Neural progenitor cell (in vitro differentiated cells): ENCODE results near the gene ADNP2. TPM values are rescaled to one million over a fixed set of nuclear protein-coding genes. Genes with fewer than 3 reads are reported as not detected.

Source experiments
- DNase-seq: peaks from one replicate; pipeline ENCODE4 v3.0.0-alpha.2; 2016; ENCODE audit warnings: low spot score
- H2AFZ ChIP-seq: fragments of 200-600 bp; sonication (generic); replicated peaks from 2 replicates; pipeline ENCODE4 v1.6.1; 2016; ENCODE audit warnings: antibody characterized with exemption
- H3F3A ChIP-seq: fragments of 200-600 bp; sonication (generic); 2 replicates; pipeline ENCODE4 v1.6.1; 2016; ENCODE audit warnings: antibody characterized with exemption, low read depth
- H3K27ac ChIP-seq: fragments of 200-600 bp; sonication (generic); 2 replicates; pipeline ENCODE4 v1.5.1; 2016; ENCODE audit warnings: mild to moderate bottlenecking
- H3K27me3 ChIP-seq: fragments of 200-600 bp; sonication (generic); 2 replicates; pipeline ENCODE4 v1.6.1; 2016; ENCODE audit warnings: mild to moderate bottlenecking, moderate library complexity
- H3K36me3 ChIP-seq: fragments of 200-600 bp; sonication (generic); 2 replicates; pipeline ENCODE4 v1.5.1; 2016
- H3K4me1 ChIP-seq: fragments of 200-600 bp; sonication (generic); 2 replicates; pipeline ENCODE4 v1.6.1; 2016; ENCODE audit warnings: mixed run types
- H3K4me2 ChIP-seq: fragments of 200-600 bp; sonication (generic); 2 replicates; pipeline ENCODE4 v1.6.1; 2016
- H3K4me3 ChIP-seq: fragments of 200-600 bp; sonication (generic); 2 replicates; pipeline ENCODE4 v1.5.1; 2016
- H3K79me2 ChIP-seq: fragments of 200-600 bp; sonication (generic); 2 replicates; pipeline ENCODE4 v1.6.1; 2016; ENCODE audit warnings: low read depth
- H3K9ac ChIP-seq: fragments of 200-600 bp; sonication (generic); 2 replicates; pipeline ENCODE4 v1.6.1; 2016
- H3K9me3 ChIP-seq: fragments of 200-600 bp; sonication (generic); 2 replicates; pipeline ENCODE4 v1.5.1; 2016; ENCODE audit warnings: low read depth
- H4K20me1 ChIP-seq: fragments of 200-600 bp; sonication (generic); 2 replicates; pipeline ENCODE4 v1.6.1; 2016; ENCODE audit warnings: low read depth
- H3K27ac Mint-ChIP-seq: 3 replicates; pipeline ENCODE4 v1.8.0; 2021; ENCODE audit warnings: mixed read lengths
- H3K27me3 Mint-ChIP-seq: 2 replicates; pipeline ENCODE4 v1.8.0; 2022; ENCODE audit warnings: low read depth, mild to moderate bottlenecking, inconsistent platforms, moderate library complexity, mixed read lengths; ENCODE audit not compliant: insufficient read depth
- H3K36me3 Mint-ChIP-seq: 3 replicates; pipeline ENCODE4 v1.8.0; 2021; ENCODE audit warnings: mixed read lengths
- H3K4me1 Mint-ChIP-seq: 3 replicates; pipeline ENCODE4 v1.8.0; 2021; ENCODE audit warnings: mixed read lengths
- H3K4me3 Mint-ChIP-seq: 3 replicates; pipeline ENCODE4 v1.8.0; 2021; ENCODE audit warnings: mild to moderate bottlenecking, moderate library complexity, mixed read lengths
- H3K9me3 Mint-ChIP-seq: 3 replicates; pipeline ENCODE4 v1.8.0; 2020; ENCODE audit warnings: mixed read lengths
- EZH2 ChIP-seq: fragments of 200-600 bp; sonication (generic); IDR thresholded peaks from 2 replicates; pipeline ENCODE4 v1.6.1; 2017; ENCODE audit warnings: antibody characterized with exemption, mild to moderate bottlenecking, moderate library complexity
- EZH2phosphoT487 ChIP-seq: fragments of 200-600 bp; sonication (generic); IDR thresholded peaks from 2 replicates; pipeline ENCODE4 v1.6.1; 2017; ENCODE audit warnings: antibody characterized with exemption
- total RNA-seq: library from RNA; depleted of rRNA; stranded (reverse); fragments of >200 nt; gene quantifications from 2 replicates; pipeline ENCODE4 v1.2.3, GENCODE V29; 2015; ENCODE audit warnings: low replicate concordance
- TF ChIP-seq, protein P1 (sequence below): fragments of 200-600 bp; sonication (generic); IDR thresholded peaks from 2 replicates; pipeline ENCODE4 v1.5.1; 2017; ENCODE audit warnings: antibody characterized with exemption, mild to moderate bottlenecking

ADNP2 gene
- total RNA-seq, 1 donor from 2014 or later: 72.4 TPM

DNA sequence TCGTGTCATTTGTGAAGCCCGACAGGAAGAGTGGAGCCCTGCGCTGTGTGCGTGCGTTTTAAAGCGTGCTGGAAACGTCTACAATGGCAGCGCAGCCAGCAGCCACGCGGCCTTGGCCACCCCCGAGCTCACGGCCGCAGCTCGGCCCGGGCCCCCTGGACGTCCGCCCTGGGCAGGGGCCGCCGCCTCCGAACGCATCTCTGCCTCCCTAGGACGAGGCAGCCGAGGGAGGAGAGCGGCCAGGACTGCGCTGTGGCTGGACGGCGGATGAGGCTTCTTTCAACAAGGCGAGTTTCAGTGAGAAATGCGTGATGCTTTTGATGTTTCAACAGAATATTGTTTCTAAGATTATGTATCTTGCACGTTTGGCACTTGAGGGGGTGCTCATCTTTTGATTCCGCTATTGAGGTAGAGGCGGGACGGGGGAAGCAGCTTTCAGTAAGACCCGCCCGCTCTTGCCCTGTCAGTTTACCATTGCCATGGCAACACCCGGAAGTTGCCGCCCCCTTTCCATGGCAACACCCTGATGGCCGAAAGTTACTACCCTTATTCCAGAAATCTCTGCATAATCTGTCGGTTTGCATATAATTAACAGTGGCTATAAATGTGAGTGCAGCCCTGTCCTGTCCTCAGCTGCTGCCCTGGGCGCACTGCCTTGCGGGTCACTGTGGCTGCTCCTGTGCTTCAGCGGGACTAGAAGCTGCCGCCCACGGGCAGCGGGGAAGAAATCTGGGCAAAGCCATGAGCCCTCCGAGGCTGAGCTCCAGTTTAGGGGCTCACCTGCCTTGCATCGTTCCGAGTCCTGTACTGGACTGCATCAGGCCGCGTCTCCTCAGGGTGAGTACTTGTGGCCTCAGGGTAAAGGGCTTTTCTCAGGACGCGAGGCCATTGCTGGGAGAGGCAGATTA is 38.6 kb downstream of the ADNP2 start:
- no peaks in the 10 kb centered on the region for H3K36me3 ChIP-seq
- H3K4me1 Mint-ChIP-seq: peaks cover 8% of the 10 kb centered on the region
- H3K9me3 Mint-ChIP-seq: no peaks in the 10 kb centered on the region
- H3K4me3 ChIP-seq: peak overlapping the region; percentile 32
- peaks cover 5% of the 10 kb centered on the region for H3F3A ChIP-seq
- peaks cover 13% of the 10 kb centered on the region for H3K36me3 Mint-ChIP-seq
- no peaks in the 10 kb centered on the region for H3K27me3 Mint-ChIP-seq
- H3K27ac Mint-ChIP-seq: peak overlapping the region; percentile 46
- TF ChIP-seq, protein P1, sequence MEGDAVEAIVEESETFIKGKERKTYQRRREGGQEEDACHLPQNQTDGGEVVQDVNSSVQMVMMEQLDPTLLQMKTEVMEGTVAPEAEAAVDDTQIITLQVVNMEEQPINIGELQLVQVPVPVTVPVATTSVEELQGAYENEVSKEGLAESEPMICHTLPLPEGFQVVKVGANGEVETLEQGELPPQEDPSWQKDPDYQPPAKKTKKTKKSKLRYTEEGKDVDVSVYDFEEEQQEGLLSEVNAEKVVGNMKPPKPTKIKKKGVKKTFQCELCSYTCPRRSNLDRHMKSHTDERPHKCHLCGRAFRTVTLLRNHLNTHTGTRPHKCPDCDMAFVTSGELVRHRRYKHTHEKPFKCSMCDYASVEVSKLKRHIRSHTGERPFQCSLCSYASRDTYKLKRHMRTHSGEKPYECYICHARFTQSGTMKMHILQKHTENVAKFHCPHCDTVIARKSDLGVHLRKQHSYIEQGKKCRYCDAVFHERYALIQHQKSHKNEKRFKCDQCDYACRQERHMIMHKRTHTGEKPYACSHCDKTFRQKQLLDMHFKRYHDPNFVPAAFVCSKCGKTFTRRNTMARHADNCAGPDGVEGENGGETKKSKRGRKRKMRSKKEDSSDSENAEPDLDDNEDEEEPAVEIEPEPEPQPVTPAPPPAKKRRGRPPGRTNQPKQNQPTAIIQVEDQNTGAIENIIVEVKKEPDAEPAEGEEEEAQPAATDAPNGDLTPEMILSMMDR: no peak
- TF ChIP-seq EZH2phosphoT487: no peak
- no peak for TF ChIP-seq EZH2
- H3K9me3 ChIP-seq: no peaks in the 10 kb centered on the region
- H3K4me1 ChIP-seq: no peaks in the 10 kb centered on the region
- no peak overlapping the region for H3K27ac ChIP-seq
- H3K4me2 ChIP-seq: peak overlapping the region; percentile 47
- no peaks in the 10 kb centered on the region for H3K27me3 ChIP-seq
- H3K79me2 ChIP-seq: no peaks in the 10 kb centered on the region
- no peaks in the 10 kb centered on the region for H4K20me1 ChIP-seq
- H3K9ac ChIP-seq: no peak overlapping the region
- DNase-seq: peak; percentile 51
- H2AFZ ChIP-seq: no peak overlapping the region
- peak overlapping the region; percentile 84 for H3K4me3 Mint-ChIP-seq

DNA sequence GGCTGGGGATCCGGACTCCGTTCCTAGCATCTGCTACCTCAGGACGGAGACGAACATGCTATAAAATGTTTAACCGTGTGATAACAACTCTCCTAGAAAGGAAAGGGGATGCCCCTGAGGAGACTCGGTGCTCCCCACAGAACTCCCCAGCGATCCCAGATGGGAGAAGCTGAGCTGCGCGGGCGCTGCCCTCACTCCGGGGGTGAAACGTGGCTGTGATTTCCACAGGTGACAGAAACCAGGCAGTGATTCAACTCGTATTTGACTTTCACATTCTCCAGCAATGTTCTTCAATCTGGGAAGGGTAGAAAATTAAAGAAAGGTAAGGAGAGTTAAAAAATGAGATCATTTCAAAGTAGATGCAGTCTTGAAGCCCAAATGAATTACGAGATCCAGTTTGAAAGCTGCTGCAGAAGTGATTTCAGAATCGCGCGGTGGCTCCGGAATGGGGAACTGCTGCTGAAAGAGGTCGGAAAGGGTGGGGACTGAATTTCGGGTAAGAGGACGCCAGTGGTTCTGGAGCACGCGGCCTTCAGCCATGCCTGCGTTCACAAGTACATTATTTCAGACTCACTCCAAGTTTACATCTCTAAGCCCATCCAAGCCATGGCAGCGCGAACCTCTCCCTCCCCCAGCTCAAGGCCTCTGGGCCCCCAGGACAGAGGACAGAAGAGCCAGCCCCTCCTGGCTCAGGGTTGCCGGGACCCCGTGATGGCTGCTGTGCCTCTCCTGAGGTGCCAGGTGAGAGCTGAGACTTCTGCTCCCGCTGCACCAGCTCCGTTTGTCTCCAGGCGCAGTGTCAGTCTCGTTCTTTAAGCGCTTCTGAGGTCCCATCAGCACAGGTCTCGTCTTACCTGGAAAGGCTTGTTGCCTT is 39.5 kb downstream of the ADNP2 start:
- peak overlapping the region; percentile 84 for H3K4me3 Mint-ChIP-seq
- H4K20me1 ChIP-seq: no peaks in the 10 kb centered on the region
- no peaks in the 10 kb centered on the region for H3K27me3 ChIP-seq
- H3K27ac Mint-ChIP-seq: no peak overlapping the region
- DNase-seq: no peak
- H3K27ac ChIP-seq: no peak overlapping the region
- no peak overlapping the region for H3K4me3 ChIP-seq
- H2AFZ ChIP-seq: no peak overlapping the region
- H3K4me1 Mint-ChIP-seq: peaks cover 8% of the 10 kb centered on the region
- H3K9me3 Mint-ChIP-seq: no peaks in the 10 kb centered on the region
- peaks cover 5% of the 10 kb centered on the region for H3F3A ChIP-seq
- no peaks in the 10 kb centered on the region for H3K27me3 Mint-ChIP-seq
- H3K9me3 ChIP-seq: no peaks in the 10 kb centered on the region
- no peaks in the 10 kb centered on the region for H3K4me1 ChIP-seq
- TF ChIP-seq EZH2phosphoT487: no peak
- no peak for TF ChIP-seq EZH2
- TF ChIP-seq, protein P1: no peak
- H3K4me2 ChIP-seq: no peak overlapping the region
- no peaks in the 10 kb centered on the region for H3K79me2 ChIP-seq
- H3K36me3 Mint-ChIP-seq: peaks cover 13% of the 10 kb centered on the region
- no peaks in the 10 kb centered on the region for H3K36me3 ChIP-seq
- H3K9ac ChIP-seq: no peak overlapping the region

DNA sequence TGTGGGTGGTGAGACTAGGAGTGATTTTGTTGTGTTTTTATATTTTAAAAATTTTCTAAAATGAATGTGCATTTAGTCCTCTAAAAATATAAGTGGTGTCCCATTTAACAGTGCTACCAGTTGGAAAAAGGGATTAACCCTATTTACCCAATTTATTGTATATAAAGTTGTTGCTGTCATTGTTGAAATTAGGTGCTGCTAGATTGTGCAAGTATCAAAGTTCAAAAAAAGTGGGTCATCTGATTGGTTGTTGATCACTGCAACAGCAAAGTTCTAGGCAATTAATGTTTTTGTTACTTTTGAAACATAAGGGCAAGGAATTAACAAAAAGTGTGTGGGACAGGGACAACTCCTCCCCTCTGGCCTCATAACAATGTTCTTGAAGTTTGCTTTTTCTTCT is 40.6 kb downstream of the ADNP2 start:
- Histone ChIP-seq H4K20me1 (peaks cover 2% of the 10 kb centered on the region), H3K9ac (no peak overlapping the region), H2AFZ (no peak overlapping the region), H3F3A (peaks cover 5% of the 10 kb centered on the region), H3K4me2 (no peak overlapping the region), H3K4me3 (no peak overlapping the region), H3K9me3 (no peaks in the 10 kb centered on the region), H3K27me3 (no peaks in the 10 kb centered on the region), H3K36me3 (no peaks in the 10 kb centered on the region), H3K4me1 (no peaks in the 10 kb centered on the region), H3K79me2 (no peaks in the 10 kb centered on the region), H3K27ac (no peak overlapping the region)
- no peaks in the 10 kb centered on the region for H3K9me3 Mint-ChIP-seq
- no peak for DNase-seq
- peaks cover 16% of the 10 kb centered on the region for H3K36me3 Mint-ChIP-seq
- peaks cover 8% of the 10 kb centered on the region for H3K4me1 Mint-ChIP-seq
- no peak overlapping the region for H3K4me3 Mint-ChIP-seq
- TF ChIP-seq, protein P1: no peak
- no peak for TF ChIP-seq EZH2phosphoT487
- H3K27ac Mint-ChIP-seq: no peak overlapping the region
- H3K27me3 Mint-ChIP-seq: no peaks in the 10 kb centered on the region
